ENCODE results near the gene PRKX. TPM values are rescaled to one million over a fixed set of nuclear protein-coding genes. Genes with fewer than 3 reads are reported as not detected.

PRKX gene
- total and polyA plus RNA-seq, 2 of the 4 experiments (the other 2 are of a cell fraction), result 7.2 to 14.9 TPM

GRCh38 chrX:3577551-3577950, 135.9 kb downstream of the PRKX start:
- no peaks in the 10 kb centered on the region for H3K79me1 ChIP-seq (ENCODE audit: low read depth in 1 of 2, low read length in 2 of 2)
- no peak overlapping the region for H3K23ac ChIP-seq (ENCODE audit: low read depth, low read length)
- H3K4me1 ChIP-seq (ENCODE audit: control insufficient read depth, insufficient read depth, low read length), result no peaks in the 10 kb centered on the region
- H3K4ac ChIP-seq (ENCODE audit: low read depth, low read length), result no peak overlapping the region
- H2AFZ ChIP-seq (replicated peaks; ENCODE audit: low read length, poor library complexity), result no peak overlapping the region
- H4K20me1 ChIP-seq (ENCODE audit: insufficient read depth, low read length), result no peaks in the 10 kb centered on the region
- no peak overlapping the region for H3K14ac ChIP-seq (replicated peaks; ENCODE audit: low read depth, low read length)
- no peak overlapping the region for H2BK5ac ChIP-seq (ENCODE audit: low read depth, low read length, poor library complexity, severe bottlenecking)
- in situ Hi-C loops (cut with MboI; ENCODE audit: low sequenced_read_pairs) (no loop called here), intact Hi-C loops (cut with micrococcal nuclease) (no loop called here), dilution Hi-C loops (cut with HindIII; ENCODE audit: low sequenced_read_pairs, unreplicated experiment) (no loop called here)
- no peak overlapping the region for H3K56ac ChIP-seq (ENCODE audit: extremely low read depth, insufficient read depth, low read length)
- no peak overlapping the region for H3K4me2 ChIP-seq (ENCODE audit: low read depth, low read length)
- DNase-seq (no peak), ATAC-seq (ENCODE audit: low read depth) (no peak)
- BruUV-seq (replicated peaks), result no TSS peak
- no peaks in the 10 kb centered on the region for H3K36me3 ChIP-seq (ENCODE audit: control insufficient read depth, insufficient read depth, low read length)
- H4K91ac ChIP-seq (ENCODE audit: insufficient read depth, low read depth, low read length), result no peak overlapping the region
- TF ChIP-seq RAD21 (IDR thresholded peaks at IDR 0.05; ENCODE audit: low read length) (no peak), MAFK (IDR thresholded peaks at IDR 0.05; ENCODE audit: low read depth, low read length) (no peak), BHLHE40 (IDR thresholded peaks at IDR 0.05; ENCODE audit: low read depth, low read length) (no peak), ELK1 (IDR thresholded peaks at IDR 0.05; ENCODE audit: borderline replicate concordance, low read depth, low read length) (no peak), RCOR1 (IDR thresholded peaks at IDR 0.05; ENCODE audit: insufficient replicate concordance, low read length) (no peak), CHD1 (IDR thresholded peaks at IDR 0.05; ENCODE audit: low read depth, low read length) (no peak), NFE2L2 (IDR thresholded peaks at IDR 0.05; ENCODE audit: low read depth, low read length) (no peak), FOS (IDR thresholded peaks at IDR 0.05; ENCODE audit: low read depth, low read length) (no peak), POLR2A (IDR thresholded peaks at IDR 0.05; ENCODE audit: low read depth, low read length) (no peak), RFX5 (IDR thresholded peaks at IDR 0.05; ENCODE audit: low read depth, low read length) (no peak), USF2 (IDR thresholded peaks at IDR 0.05; ENCODE audit: low read depth, low read length) (no peak), SMC3 (IDR thresholded peaks at IDR 0.05; ENCODE audit: low read depth, low read length) (no peak), MAZ (IDR thresholded peaks at IDR 0.05; ENCODE audit: borderline replicate concordance, low read depth, low read length) (no peak), CTCF (conservative IDR thresholded peaks at IDR 0.05; ENCODE audit: low read depth, low read length) (no peak), CEBPB (IDR thresholded peaks at IDR 0.05; ENCODE audit: low read depth, low read length) (no peak), MXI1 (IDR thresholded peaks at IDR 0.05; ENCODE audit: borderline replicate concordance, low read depth, low read length) (no peak)
- no CpG with 5 or more reads among the region's 1 CpG for WGBS, 2 experiments (ENCODE audit: extremely low coverage in 2 of 2, insufficient read length in 1 of 2)
- ChIA-PET CTCF (no interaction called here), POLR2A (ENCODE audit: unreplicated experiment) (no interaction called here)
- H3K9ac ChIP-seq (ENCODE audit: low read depth, low read length), result no peak overlapping the region
- H4K8ac ChIP-seq (ENCODE audit: low read depth in 2 of 2, low read length in 2 of 2), result no peak overlapping the region
- H2BK15ac ChIP-seq (ENCODE audit: low read depth, low read length), result no peak overlapping the region
- no peak overlapping the region for H2AK5ac ChIP-seq (ENCODE audit: low read depth, low read length)
- no peak overlapping the region for H3K4me3 ChIP-seq (ENCODE audit: insufficient read depth, low read depth, low read length)
- H4K5ac ChIP-seq (ENCODE audit: low read depth, low read length), result no peak overlapping the region
- H2AK9ac ChIP-seq (replicated peaks; ENCODE audit: low read depth, low read length, poor library complexity), result no peak overlapping the region
- H3K9me1 ChIP-seq (ENCODE audit: insufficient read depth, low read length), result no peaks in the 10 kb centered on the region
- H3K27me3 ChIP-seq (ENCODE audit: control insufficient read depth, insufficient read depth, low read length), result no peaks in the 10 kb centered on the region
- H3K27ac ChIP-seq (ENCODE audit: insufficient read depth, low read length), result no peak overlapping the region
- H2BK120ac ChIP-seq (ENCODE audit: low read depth, low read length), result no peak overlapping the region
- H3K18ac ChIP-seq (ENCODE audit: low read depth, low read length), result no peak overlapping the region
- H3K9me3 ChIP-seq (ENCODE audit: control insufficient read depth, insufficient read depth, low read length), result 0 out of 2 replicates have a peak, but pooled peaks cover 2% of the 10 kb centered on the region
- no peak overlapping the region for H2BK20ac ChIP-seq (ENCODE audit: low read depth, low read length)
